Left ventricle myocardium superior (tissue), 1 donor: ENCODE data around the gene ZCCHC17. TPM values are rescaled to one million over a fixed set of nuclear protein-coding genes. Genes with fewer than 3 reads are reported as not detected.
"Not testable (repeated sequence)": the region's sequence is repeated elsewhere in the genome, so short reads cannot be mapped to it uniquely, and the experiment has no call there.

ENCODE experiments used
- ATAC-seq: fragments of 200-7000 bp; cut with Tn5 transposase; one replicate; pipeline ENCODE4 v1.9.1; 2020; ENCODE audit warnings: mild to moderate bottlenecking, moderate library complexity
- DNase-seq: peaks from one replicate; pipeline ENCODE4 v3.0.0-alpha.2; 2020
- intact Hi-C: fragments of 100-400 bp; cut with micrococcal nuclease; formaldehyde crosslinking; loops from one replicate; pipeline ENCODE4 v1.11.0; 2022
- total RNA-seq: library from RNA; stranded (reverse); fragmentation: NEBNext Ultra II Directional; extraction: Animal tissue kit (Norgen Biotek cat#: 25700); gene quantifications from one replicate; pipeline ENCODE4 v1.2.1, GENCODE V29; 2021
- donor health status: DM: no; HTN: yes; CAD: no; lungs with severe emphysema.

Gene ZCCHC17
- total RNA-seq, 1 donor from 2014 or later: 11.1 TPM

- DNase-seq (peak; percentile 78), ATAC-seq (peak; percentile 76)
- intact Hi-C loops: no loop called here
Observed at GRCh38 chr1:31382379-31382989, 85.7 kb downstream of the ZCCHC17 start.

- DNase-seq (no peak), ATAC-seq (no peak)
- intact Hi-C loops: no loop called here
Observed at GRCh38 chr1:31383967-31384366, 87.1 kb downstream of the ZCCHC17 start.

- ATAC-seq, DNase-seq, intact Hi-C loops: not testable (repeated sequence)
Observed at GRCh38 chr1:31386576-31387243, 89.9 kb downstream of the ZCCHC17 start.

GRCh38 chr1:31387612-31388011, 90.8 kb downstream of the ZCCHC17 start:
- intact Hi-C loops: no loop called here
- no peak for DNase-seq
- ATAC-seq: no peak

- no peak for DNase-seq
- intact Hi-C loops: no loop called here
- no peak for ATAC-seq
Observed at GRCh38 chr1:31389616-31390015, 92.8 kb downstream of the ZCCHC17 start.

- intact Hi-C loops: no loop called here
Observed at GRCh38 chr1:31390071-31390470, 93.2 kb downstream of the ZCCHC17 start.

GRCh38 chr1:31393463-31393862, 96.6 kb downstream of the ZCCHC17 start:
- DNase-seq (no peak), ATAC-seq (no peak)
- intact Hi-C loops: no loop called here

More at GRCh38 chr1:31390071-31390470, 93.2 kb downstream of the ZCCHC17 start:
- ATAC-seq (no peak), DNase-seq (no peak)

GRCh38 chr1:31394584-31395193, 97.9 kb downstream of the ZCCHC17 start:
- DNase-seq (peak; percentile 90), ATAC-seq (peak; percentile 97)
- intact Hi-C loops: no loop called here

- DNase-seq: no peak
- no peak for ATAC-seq
- intact Hi-C loops: no loop called here
Observed at GRCh38 chr1:31396633-31397351, 100.0 kb downstream of the ZCCHC17 start.

GRCh38 chr1:31397360-31398095, 100.7 kb downstream of the ZCCHC17 start:
- no peak for DNase-seq
- intact Hi-C loops: no loop called here
- no peak for ATAC-seq

GRCh38 chr1:31398246-31398645, 101.4 kb downstream of the ZCCHC17 start:
- ATAC-seq (no peak), DNase-seq (no peak)
- intact Hi-C loops: no loop called here

GRCh38 chr1:31399976-31400375, 103.1 kb downstream of the ZCCHC17 start:
- intact Hi-C loops: no loop called here
- no peak for DNase-seq
- no peak for ATAC-seq

- ATAC-seq: no peak
- no peak for DNase-seq
- intact Hi-C loops: no loop called here
Observed at GRCh38 chr1:31400393-31400792, 103.6 kb downstream of the ZCCHC17 start.

GRCh38 chr1:31401241-31401640, 104.4 kb downstream of the ZCCHC17 start:
- intact Hi-C loops: no loop called here
- no peak for DNase-seq

GRCh38 chr1:31405578-31406245, 108.9 kb downstream of the ZCCHC17 start:
- ATAC-seq: no peak
- DNase-seq: no peak
- intact Hi-C loops: no loop called here

More at GRCh38 chr1:31401241-31401640, 104.4 kb downstream of the ZCCHC17 start:
- no peak for ATAC-seq

GRCh38 chr1:31407029-31407626, 110.3 kb downstream of the ZCCHC17 start:
- DNase-seq: no peak
- intact Hi-C loops: no loop called here
- no peak for ATAC-seq

GRCh38 chr1:31408788-31409318, 112.0 kb downstream of the ZCCHC17 start:
- intact Hi-C loops: no loop called here
- DNase-seq: no peak
- no peak for ATAC-seq
